PC-9 (cell line): ENCODE measurements around the gene LDLRAD2. TPM values are rescaled to one million over a fixed set of nuclear protein-coding genes. Genes with fewer than 3 reads are reported as not detected.

Experiments used
- BruUV-seq: library from RNA; stranded (reverse); fragments of 400-500 nt; replicated peaks from 2 replicates; lab custom pipeline; 2021; lab: Mats Ljungman, UMichigan
- CTCF ChIA-PET: fragments of 300-600 bp; sonication (Branson Sonifier 250); formaldehyde crosslinking; loops from one replicate; lab custom pipeline; 2022; ENCODE audit warnings: antibody characterized with exemption; lab: Charles Lee
- POLR2A ChIA-PET: fragments of 300-600 bp; sonication (Branson Sonifier 250); formaldehyde crosslinking; loops from one replicate; lab custom pipeline; 2022; ENCODE audit warnings: antibody characterized with exemption; ENCODE audit not compliant: unreplicated experiment; lab: Charles Lee
- DNase-seq, 2 experiments: peaks; one replicate each; pipeline versions ENCODE4 v3.0.0 to v3.0.0-alpha.2; 2015 to 2022; ENCODE audit warnings: mixed read lengths in 1 of 2
- H2AFZ ChIP-seq: fragments of 200-600 bp; sonication (generic); 2 replicates; pipeline ENCODE4 v1.8.1; 2017; ENCODE audit warnings: antibody characterized with exemption
- H3F3A ChIP-seq: fragments of 200-600 bp; sonication (generic); 2 replicates; pipeline ENCODE4 v1.8.1; 2017; ENCODE audit warnings: antibody characterized with exemption, mild to moderate bottlenecking, low read depth; ENCODE audit not compliant: insufficient read depth
- H3K27ac ChIP-seq: fragments of 200-600 bp; sonication (generic); 2 replicates; pipeline ENCODE4 v1.6.1; 2016; ENCODE audit warnings: mixed run types
- H3K27me3 ChIP-seq: fragments of 200-600 bp; sonication (generic); 2 replicates; pipeline ENCODE4 v1.6.1; 2016; ENCODE audit warnings: low read depth, mixed run types; ENCODE audit not compliant: insufficient read depth
- H3K36me3 ChIP-seq: fragments of 200-600 bp; sonication (generic); 2 replicates; pipeline ENCODE4 v1.6.1; 2016; ENCODE audit warnings: low read depth, mixed run types
- H3K4me1 ChIP-seq: fragments of 200-600 bp; sonication (generic); replicated peaks from 2 replicates; pipeline ENCODE4 v1.6.1; 2016; ENCODE audit warnings: mixed run types; ENCODE audit not compliant: insufficient read depth
- H3K4me2 ChIP-seq: fragments of 200-600 bp; sonication (generic); 2 replicates; pipeline ENCODE4 v1.6.1; 2017; ENCODE audit warnings: mixed run types
- H3K4me3 ChIP-seq: fragments of 200-600 bp; sonication (generic); 2 replicates; pipeline ENCODE4 v1.6.1; 2016; ENCODE audit warnings: mixed run types
- H3K79me2 ChIP-seq: fragments of 200-600 bp; sonication (generic); 2 replicates; pipeline ENCODE4 v1.6.1; 2017; ENCODE audit warnings: low read depth, mixed run types
- H3K9me2 ChIP-seq: fragments of 200-600 bp; sonication (generic); 2 replicates; pipeline ENCODE4 v1.8.1; 2017; ENCODE audit warnings: mild to moderate bottlenecking; ENCODE audit not compliant: insufficient read depth
- H3K9me3 ChIP-seq: fragments of 200-600 bp; sonication (generic); 2 replicates; pipeline ENCODE4 v1.8.1; 2016; ENCODE audit warnings: low read depth; ENCODE audit not compliant: insufficient read depth
- H4K20me1 ChIP-seq: fragments of 200-600 bp; sonication (generic); 2 replicates; pipeline ENCODE4 v1.8.1; 2017; ENCODE audit not compliant: insufficient read depth
- CTCF ChIP-seq: fragments of 200-600 bp; sonication (generic); conservative IDR thresholded peaks from 2 replicates; pipeline ENCODE4 v1.6.1; 2017; ENCODE audit warnings: mixed run types, antibody characterized with exemption, mild to moderate bottlenecking, moderate library complexity
- EZH2 ChIP-seq: fragments of 200-600 bp; sonication (generic); IDR thresholded peaks from 2 replicates; pipeline ENCODE4 v1.8.0; 2017; ENCODE audit warnings: antibody characterized with exemption, low read depth
- intact Hi-C: fragments of 100-400 bp; cut with micrococcal nuclease; formaldehyde crosslinking; loops from one replicate; pipeline ENCODE4 v1.10.0; 2022; ENCODE audit not compliant: unreplicated experiment
- total RNA-seq: library from RNA; stranded (reverse); gene quantifications from 2 replicates; pipeline ENCODE4 v1.2.3, GENCODE V29; 2021

Gene LDLRAD2
- total RNA-seq, 1 experiment from 2014 or later, result not detected

- peaks cover 19% of the 10 kb centered on the region for H3F3A ChIP-seq
- no peak overlapping the region for H3K4me3 ChIP-seq
- no peaks in the 10 kb centered on the region for H3K79me2 ChIP-seq
- H3K27ac ChIP-seq, result peak overlapping the region; percentile 79
- no peaks in the 10 kb centered on the region for H3K9me2 ChIP-seq
- CTCF ChIA-PET, result no interaction called here
- intact Hi-C loops, result loop anchor here (2.0 to 5.0 kb wide), 2 partner anchors 34 to 114 kb away; partner anchors contain the start of gene USP48
- TF ChIP-seq CTCF, result no peak
- TF ChIP-seq EZH2, result no peak
- peak overlapping the region; percentile 66 for H3K4me2 ChIP-seq
- no peaks in the 10 kb centered on the region for H3K9me3 ChIP-seq
- H4K20me1 ChIP-seq, result no peaks in the 10 kb centered on the region
- no peaks in the 10 kb centered on the region for H3K27me3 ChIP-seq
- peaks cover 27% of the 10 kb centered on the region for H3K4me1 ChIP-seq
- H2AFZ ChIP-seq, result 0 out of 2 replicates have a peak overlapping the region, but pooled peaks have one; percentile 22
- H3K36me3 ChIP-seq, result no peaks in the 10 kb centered on the region
- POLR2A ChIA-PET, result no interaction called here
- DNase-seq, result peak; percentile 69 to 90
- BruUV-seq, result no TSS peak
These were observed 4.7 kb downstream of the LDLRAD2 start for GRCh38 chr1:21816602-21817302.

DNA sequence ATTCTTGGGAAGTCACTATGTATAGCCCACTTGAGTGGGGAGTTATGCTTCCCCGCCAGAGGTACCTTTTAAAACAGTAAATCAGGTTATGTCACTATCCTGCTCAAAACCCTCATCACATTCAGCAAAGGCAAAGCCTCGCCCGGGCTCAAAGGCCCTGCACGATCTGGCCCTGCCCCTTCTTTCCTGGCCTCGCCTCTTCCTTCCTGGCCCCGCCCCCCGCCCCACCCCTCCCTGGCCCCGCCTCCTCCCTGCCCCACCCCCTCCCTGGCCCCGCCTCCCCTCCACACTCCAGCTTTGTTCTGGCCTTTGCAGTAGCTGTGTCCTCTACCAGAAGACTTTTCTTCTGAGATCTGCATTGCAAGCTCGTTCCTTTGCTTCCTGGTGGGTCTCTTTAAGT lies 6.6 kb downstream of the LDLRAD2 start:
- Histone ChIP-seq H3F3A (peaks cover 13% of the 10 kb centered on the region), H3K27me3 (no peaks in the 10 kb centered on the region), H3K27ac (no peak overlapping the region), H4K20me1 (no peaks in the 10 kb centered on the region), H3K4me1 (peaks cover 21% of the 10 kb centered on the region), H3K79me2 (no peaks in the 10 kb centered on the region), H3K9me2 (no peaks in the 10 kb centered on the region), H3K4me2 (no peak overlapping the region), H3K4me3 (no peak overlapping the region), H2AFZ (no peak overlapping the region), H3K36me3 (no peaks in the 10 kb centered on the region), H3K9me3 (no peaks in the 10 kb centered on the region)
- intact Hi-C loops, result loop anchor here (5.0 kb wide), 1 partner anchor 116 kb away; no protein-coding TSS in a partner anchor
- BruUV-seq, result no TSS peak
- ChIA-PET POLR2A (no interaction called here), CTCF (no interaction called here)
- DNase-seq, result no peak
- TF ChIP-seq EZH2 (no peak), CTCF (no peak)

DNA sequence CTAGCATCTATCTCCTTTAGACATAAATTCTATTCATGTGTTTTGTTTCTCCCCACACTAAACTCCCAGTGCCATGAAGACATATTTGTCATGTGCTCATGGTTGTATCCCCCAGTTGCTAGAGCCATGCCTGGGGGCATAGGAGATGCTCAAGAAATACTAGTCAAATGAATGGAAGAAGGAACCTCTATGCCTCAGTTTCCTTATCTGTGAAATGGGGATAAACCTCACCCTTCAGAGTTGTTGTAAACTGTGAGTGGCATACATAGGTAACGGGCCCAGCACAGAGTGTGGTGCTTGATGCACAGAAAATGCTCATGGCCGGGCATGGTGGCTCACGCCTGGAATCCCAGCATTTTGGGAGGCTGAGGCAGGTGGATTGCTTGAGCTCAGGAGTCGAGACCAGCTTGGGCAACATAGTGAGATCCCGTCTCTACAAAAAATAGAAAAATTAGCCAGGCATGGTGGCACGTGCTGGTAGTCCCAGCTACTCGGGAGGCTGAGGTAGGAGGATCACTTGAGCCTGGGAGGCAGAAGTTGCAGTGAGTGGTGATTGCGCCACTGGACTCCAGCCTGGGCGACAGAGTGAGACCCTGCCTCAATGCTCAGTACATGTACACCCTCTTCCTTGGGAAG lies 8.7 kb downstream of the LDLRAD2 start:
- ChIA-PET POLR2A (no interaction called here), CTCF (no interaction called here)
- Histone ChIP-seq H3K4me3 (no peak overlapping the region), H3F3A (peaks cover 13% of the 10 kb centered on the region), H3K36me3 (no peaks in the 10 kb centered on the region), H3K4me2 (no peak overlapping the region), H3K27ac (no peak overlapping the region), H3K9me2 (no peaks in the 10 kb centered on the region), H3K4me1 (peaks cover 21% of the 10 kb centered on the region), H3K27me3 (no peaks in the 10 kb centered on the region), H4K20me1 (no peaks in the 10 kb centered on the region), H3K79me2 (no peaks in the 10 kb centered on the region), H3K9me3 (no peaks in the 10 kb centered on the region), H2AFZ (no peak overlapping the region)
- no peak for DNase-seq
- intact Hi-C loops, result no loop called here
- TF ChIP-seq CTCF (no peak), EZH2 (no peak)
- TSS peak; percentile 13 for BruUV-seq
